HepG2 (cell line): ENCODE measurements around the gene AZU1. TPM values are rescaled to one million over a fixed set of nuclear protein-coding genes. Genes with fewer than 3 reads are reported as not detected.
A peak's percentile ranks its signal among the peaks of the same experiment; 100 is the strongest.

Experiments used
- CENPT ChIP-seq: sonication (generic); formaldehyde crosslinking; IDR thresholded peaks from 2 replicates; pipeline ENCODE4 v1.8.0; 2022; ENCODE audit warnings: low read depth, mild to moderate bottlenecking, moderate library complexity, missing genetic modification reagents
- FOXM1 ChIP-seq: sonication (generic); formaldehyde crosslinking; IDR thresholded peaks from 2 replicates; pipeline ENCODE4 v1.5.0; 2020; ENCODE audit warnings: missing genetic modification reagents
- FOXP4 ChIP-seq: sonication (generic); formaldehyde crosslinking; IDR thresholded peaks from 2 replicates; pipeline ENCODE4 v1.4.0; 2020; ENCODE audit warnings: missing genetic modification reagents
- IRF9 ChIP-seq: sonication (generic); formaldehyde crosslinking; IDR thresholded peaks from 2 replicates; pipeline ENCODE4 v1.8.0; 2022; ENCODE audit warnings: missing genetic modification reagents, mild to moderate bottlenecking, borderline replicate concordance
- MYPOP ChIP-seq: sonication (generic); formaldehyde crosslinking; IDR thresholded peaks from 2 replicates; pipeline ENCODE4 v1.8.1; 2023; ENCODE audit warnings: mild to moderate bottlenecking, moderate library complexity, missing genetic modification reagents
- SATB2 ChIP-seq: sonication (generic); formaldehyde crosslinking; IDR thresholded peaks from 2 replicates; pipeline ENCODE4 v1.5.0; 2020; ENCODE audit warnings: missing genetic modification reagents
- ZBTB40 ChIP-seq, 2 experiments: fragments of 450-650 bp in 1 of 2; sonication (generic) in 1 of 2; formaldehyde crosslinking in 1 of 2; IDR thresholded peaks; 2 replicates each; pipeline versions ENCODE4 v1.6.1 to v1.8.0; 2016 to 2022; ENCODE audit warnings: antibody characterized with exemption in 1 of 2, mild to moderate bottlenecking in 1 of 2, missing genetic modification reagents in 1 of 2
- ZFP36 ChIP-seq: fragments of 150-350 bp; IDR thresholded peaks from 2 replicates; pipeline ENCODE4 v1.6.1; 2018; ENCODE audit warnings: borderline replicate concordance, low read length, low read depth; ENCODE audit not compliant: partially characterized antibody
- ZFP90 ChIP-seq: sonication (generic); formaldehyde crosslinking; IDR thresholded peaks from 2 replicates; pipeline ENCODE4 v1.8.0; 2022; ENCODE audit warnings: missing genetic modification reagents, mild to moderate bottlenecking, inconsistent platforms, borderline replicate concordance
- ZNF276 ChIP-seq: sonication (generic); formaldehyde crosslinking; IDR thresholded peaks from 2 replicates; pipeline ENCODE4 v1.4.0; 2020; ENCODE audit warnings: mild to moderate bottlenecking, low read depth, missing genetic modification reagents
- ZSCAN31 ChIP-seq: sonication (generic); formaldehyde crosslinking; IDR thresholded peaks from 2 replicates; pipeline ENCODE4 v1.5.0; 2020; ENCODE audit warnings: low read depth, mild to moderate bottlenecking, missing genetic modification reagents
- polyA plus RNA-seq, 8 experiments: library from polyadenylated mRNA; depleted of rRNA in 3 of 8; stranded (reverse) in 7 of 8; unstranded in 1 of 8; fragments of >200 nt; fragmentation: Illumina TruSeq in 4 of 8; extraction: Trizol in 4 of 8; gene quantifications; 2 replicates each; pipeline versions ENCODE4 v1.2.1 to v1.2.3, GENCODE V29; 2011 to 2016; ENCODE audit warnings: low read depth in 4 of 8, missing spikeins in 1 of 8, mixed read lengths in 1 of 8; ENCODE audit not compliant: insufficient read depth in 1 of 8
- total RNA-seq, 5 experiments: library from RNA; depleted of rRNA; stranded (reverse); fragments of >200 nt; fragmentation: Illumina TruSeq; extraction: Trizol; gene quantifications; 2 replicates each; pipeline ENCODE4 v1.2.3, GENCODE V29; 2016; ENCODE audit warnings: low read depth in 1 of 5

Gene AZU1
- total and polyA plus RNA-seq, 2 of the 13 experiments (the other 11 are each of a cell fraction or from before 2014, with no cell fraction given), result not detected

- no peak for TF ChIP-seq ZBTB40 (IDR thresholded peaks at IDR 0.05)
- peak; percentile 67; the same call in 1 of the 2 replicates for TF ChIP-seq ZBTB40 (CRISPR knock-in tag; IDR thresholded peaks at IDR 0.05)
- TF ChIP-seq ZNF276, result 0 out of 2 replicates have a peak, but pooled peaks have one; percentile 50
- no peak for TF ChIP-seq ZFP36
- TF ChIP-seq MYPOP (CRISPR knock-in tag), result peak; percentile 74; the same call in 1 of the 2 replicates
- peak; percentile 73 for TF ChIP-seq FOXP4 (CRISPR knock-in tag)
- TF ChIP-seq ZFP90, result no peak; the same call in 1 of the 2 replicates
- no peak for TF ChIP-seq FOXM1
- 0 out of 2 replicates have a peak, but pooled peaks have one; percentile 78 for TF ChIP-seq ZSCAN31
- TF ChIP-seq IRF9 (CRISPR knock-in tag), result no peak
- TF ChIP-seq SATB2 (CRISPR knock-in tag), result peak; percentile 68
- TF ChIP-seq CENPT (CRISPR knock-in tag), result no peak
Observed at GRCh38 chr19:796692-797527, 30.7 kb upstream of the AZU1 start, which contains the start of gene PTBP1 (continued).
